OCI-LY1 (cell line): ENCODE results near the gene BEND3.

ENCODE experiments used
- EZH2 ChIP-seq: fragments of 200-600 bp; sonication (generic), shearing (Covaris generic); IDR thresholded peaks from 2 replicates; pipeline ENCODE4 v1.8.0; 2017; ENCODE audit warnings: borderline replicate concordance, mixed run types, mild to moderate bottlenecking, antibody characterized with exemption, low read length, moderate library complexity, mixed read lengths
- TF ChIP-seq, protein P1 (sequence below): fragments of 200-600 bp; sonication (generic), shearing (Covaris generic); IDR thresholded peaks from 2 replicates; pipeline ENCODE4 v1.5.1; 2017; ENCODE audit warnings: mild to moderate bottlenecking, antibody characterized with exemption, low read length, moderate library complexity, mixed read lengths

DNA sequence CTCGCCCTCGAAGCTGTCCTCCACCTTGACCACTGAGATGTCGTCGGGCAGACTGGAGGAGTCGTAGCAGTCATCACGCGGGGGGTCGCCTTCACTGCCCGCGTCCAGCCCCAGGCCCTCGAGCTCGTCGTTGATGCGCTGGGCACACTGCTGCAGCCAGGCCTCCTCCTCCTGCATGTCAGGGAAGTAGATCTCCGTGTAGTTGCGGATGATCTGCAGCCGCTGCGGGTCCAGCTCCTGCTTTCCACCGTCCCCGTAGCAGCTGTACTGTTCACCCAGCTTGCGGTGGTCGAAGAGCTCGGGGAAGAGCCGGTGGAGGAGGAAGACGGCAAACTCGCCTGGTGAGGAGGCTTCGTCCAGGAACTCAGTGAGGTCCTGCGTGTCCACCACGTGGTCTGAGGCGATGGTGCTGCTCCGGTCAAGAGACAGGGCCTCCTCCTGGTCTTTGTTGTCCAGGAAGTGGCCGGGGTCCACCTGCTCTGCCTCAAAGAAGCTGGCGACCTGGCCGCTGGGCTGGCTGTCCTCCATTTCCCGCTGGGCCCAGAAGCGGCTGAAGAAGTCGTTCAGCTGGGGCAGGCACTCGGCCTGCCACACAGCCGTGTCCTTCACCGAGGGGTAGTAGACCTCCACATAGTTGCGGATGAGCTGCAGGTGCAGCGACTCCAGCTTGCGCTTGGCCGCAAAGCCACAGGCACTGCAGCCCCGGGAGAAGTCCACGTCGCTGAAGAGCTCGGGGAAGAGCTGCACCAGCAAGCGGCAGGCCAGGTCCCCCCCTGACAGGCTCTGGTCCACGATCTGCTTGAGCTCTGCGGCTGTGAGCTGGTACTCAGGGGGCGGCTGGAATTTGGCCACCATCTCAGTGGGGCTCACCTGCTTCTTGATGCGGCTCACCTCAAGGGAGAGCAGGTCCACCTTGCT, 45.4 kb downstream of the BEND3 start:
- TF ChIP-seq, protein P1, sequence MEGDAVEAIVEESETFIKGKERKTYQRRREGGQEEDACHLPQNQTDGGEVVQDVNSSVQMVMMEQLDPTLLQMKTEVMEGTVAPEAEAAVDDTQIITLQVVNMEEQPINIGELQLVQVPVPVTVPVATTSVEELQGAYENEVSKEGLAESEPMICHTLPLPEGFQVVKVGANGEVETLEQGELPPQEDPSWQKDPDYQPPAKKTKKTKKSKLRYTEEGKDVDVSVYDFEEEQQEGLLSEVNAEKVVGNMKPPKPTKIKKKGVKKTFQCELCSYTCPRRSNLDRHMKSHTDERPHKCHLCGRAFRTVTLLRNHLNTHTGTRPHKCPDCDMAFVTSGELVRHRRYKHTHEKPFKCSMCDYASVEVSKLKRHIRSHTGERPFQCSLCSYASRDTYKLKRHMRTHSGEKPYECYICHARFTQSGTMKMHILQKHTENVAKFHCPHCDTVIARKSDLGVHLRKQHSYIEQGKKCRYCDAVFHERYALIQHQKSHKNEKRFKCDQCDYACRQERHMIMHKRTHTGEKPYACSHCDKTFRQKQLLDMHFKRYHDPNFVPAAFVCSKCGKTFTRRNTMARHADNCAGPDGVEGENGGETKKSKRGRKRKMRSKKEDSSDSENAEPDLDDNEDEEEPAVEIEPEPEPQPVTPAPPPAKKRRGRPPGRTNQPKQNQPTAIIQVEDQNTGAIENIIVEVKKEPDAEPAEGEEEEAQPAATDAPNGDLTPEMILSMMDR, result no peak
- TF ChIP-seq EZH2, result no peak
